HepG2 (cell line): ENCODE measurements around the gene POLR3F. TPM values are rescaled to one million over a fixed set of nuclear protein-coding genes. Genes with fewer than 3 reads are reported as not detected.

ENCODE experiments used
- HNRNPUL1 ChIP-seq: fragments of 200-400 bp; formaldehyde crosslinking; IDR thresholded peaks from 2 replicates; pipeline ENCODE4 v1.6.1; 2017; ENCODE audit warnings: low read depth, mild to moderate bottlenecking, low read length, moderate library complexity
- KDM5B ChIP-seq: sonication (generic); formaldehyde crosslinking; IDR thresholded peaks from 2 replicates; pipeline ENCODE4 v1.4.0; 2020; ENCODE audit warnings: missing genetic modification reagents, mild to moderate bottlenecking, borderline replicate concordance
- MATR3 ChIP-seq: sonication (generic); formaldehyde crosslinking; IDR thresholded peaks from 2 replicates; pipeline ENCODE4 v1.4.0; 2020; ENCODE audit warnings: missing genetic modification reagents
- MEIS1 ChIP-seq: sonication (generic); formaldehyde crosslinking; IDR thresholded peaks from 2 replicates; pipeline ENCODE4 v1.9.0; 2021; ENCODE audit warnings: mild to moderate bottlenecking, missing genetic modification reagents, moderate library complexity, borderline replicate concordance
- MTF1 ChIP-seq: sonication (generic); formaldehyde crosslinking; IDR thresholded peaks from 2 replicates; pipeline ENCODE4 v1.5.0; 2020; ENCODE audit warnings: missing genetic modification reagents
- RARA ChIP-seq: IDR thresholded peaks from 2 replicates; pipeline ENCODE4 v1.6.1; 2016; ENCODE audit warnings: missing genetic modification reagents, missing compliant biosample characterization
- SMYD3 ChIP-seq: sonication (generic); formaldehyde crosslinking; IDR thresholded peaks from 2 replicates; pipeline ENCODE4 v1.8.1; 2023; ENCODE audit warnings: mild to moderate bottlenecking, missing genetic modification reagents
- ZNF160 ChIP-seq: sonication (generic); formaldehyde crosslinking; IDR thresholded peaks from 2 replicates; pipeline ENCODE4 v1.8.0; 2022; ENCODE audit warnings: mild to moderate bottlenecking, inconsistent platforms, missing genetic modification reagents
- ZNF30 ChIP-seq: sonication (generic); formaldehyde crosslinking; IDR thresholded peaks from 2 replicates; pipeline ENCODE4 v1.5.0; 2020; ENCODE audit warnings: mild to moderate bottlenecking, missing genetic modification reagents
- ZNF562 ChIP-seq: sonication (generic); formaldehyde crosslinking; IDR thresholded peaks from 2 replicates; pipeline ENCODE4 v1.8.0; 2022; ENCODE audit warnings: missing genetic modification reagents, borderline replicate concordance
- ZNF564 ChIP-seq: sonication (generic); formaldehyde crosslinking; IDR thresholded peaks from 2 replicates; pipeline ENCODE4 v1.8.1; 2023; ENCODE audit warnings: mild to moderate bottlenecking, missing genetic modification reagents
- polyA plus RNA-seq, 8 experiments: library from polyadenylated mRNA; depleted of rRNA in 3 of 8; stranded (reverse) in 7 of 8; unstranded in 1 of 8; fragments of >200 nt; fragmentation: Illumina TruSeq in 4 of 8; extraction: Trizol in 4 of 8; gene quantifications; 2 replicates each; pipeline versions ENCODE4 v1.2.1 to v1.2.3, GENCODE V29; 2011 to 2016; ENCODE audit warnings: low read depth in 4 of 8, missing spikeins in 1 of 8, mixed read lengths in 1 of 8; ENCODE audit not compliant: insufficient read depth in 1 of 8
- total RNA-seq, 5 experiments: library from RNA; depleted of rRNA; stranded (reverse); fragments of >200 nt; fragmentation: Illumina TruSeq; extraction: Trizol; gene quantifications; 2 replicates each; pipeline ENCODE4 v1.2.3, GENCODE V29; 2016; ENCODE audit warnings: low read depth in 1 of 5
- TF ChIP-seq, protein P1 (sequence below): sonication (generic); formaldehyde crosslinking; IDR thresholded peaks from 2 replicates; pipeline ENCODE4 v1.5.1; 2020; ENCODE audit warnings: mild to moderate bottlenecking, missing genetic modification reagents, borderline replicate concordance
- TF ChIP-seq, protein P2 (sequence below): sonication (generic); formaldehyde crosslinking; IDR thresholded peaks from 2 replicates; pipeline ENCODE4 v1.5.0; 2020; ENCODE audit warnings: missing genetic modification reagents, mild to moderate bottlenecking, borderline replicate concordance
- TF ChIP-seq, protein P3 (sequence below): sonication (generic); formaldehyde crosslinking; IDR thresholded peaks from 2 replicates; pipeline ENCODE4 v1.4.0; 2020; ENCODE audit warnings: mild to moderate bottlenecking, missing genetic modification reagents, borderline replicate concordance

The POLR3F gene
- total and polyA plus RNA-seq, 2 of the 13 experiments (the other 11 are each of a cell fraction or from before 2014, with no cell fraction given) = 11.7 to 25.5 TPM

DNA sequence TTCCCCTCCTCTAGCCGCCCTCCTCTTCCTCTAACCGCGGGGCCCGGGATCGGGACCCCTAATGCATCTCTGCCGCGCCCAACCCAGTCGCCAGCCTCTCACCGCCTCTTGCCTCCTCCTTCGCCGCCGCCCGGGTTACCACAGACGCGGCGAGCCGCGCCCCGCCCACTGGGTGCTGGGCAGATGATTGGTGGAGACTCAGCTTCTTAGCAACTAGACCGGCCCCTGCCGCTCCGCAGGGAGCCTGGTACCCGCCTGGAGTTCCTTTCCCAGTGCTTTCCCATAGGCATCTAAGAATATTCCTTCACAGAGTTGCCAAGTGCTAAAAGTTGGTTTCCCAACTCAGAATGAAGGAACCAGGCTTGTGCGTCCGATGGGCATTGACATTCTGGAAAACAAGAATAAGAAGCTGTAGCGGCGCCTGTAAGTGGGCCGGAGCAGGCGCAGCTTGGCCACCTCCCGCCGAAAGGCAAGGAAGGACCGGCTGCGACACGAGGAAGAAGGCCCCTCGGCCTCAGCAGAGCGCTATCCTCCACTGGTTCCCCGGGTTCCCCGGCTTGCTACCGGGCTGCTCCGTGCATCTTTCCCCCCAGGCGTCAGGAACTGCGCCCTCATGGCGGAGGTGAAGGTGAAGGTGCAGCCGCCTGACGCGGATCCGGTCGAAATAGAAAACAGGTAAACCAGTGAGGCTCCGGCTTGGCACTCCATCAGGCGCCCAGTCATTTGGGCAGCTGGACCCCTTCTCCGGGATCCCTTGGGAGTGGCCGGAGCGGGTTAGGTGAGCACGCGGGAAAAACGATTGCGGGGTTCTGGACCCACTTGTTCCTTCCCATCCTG lies at the start of gene POLR3F, which contains the start of gene DZANK1 (continued):
- TF ChIP-seq, protein P1, sequence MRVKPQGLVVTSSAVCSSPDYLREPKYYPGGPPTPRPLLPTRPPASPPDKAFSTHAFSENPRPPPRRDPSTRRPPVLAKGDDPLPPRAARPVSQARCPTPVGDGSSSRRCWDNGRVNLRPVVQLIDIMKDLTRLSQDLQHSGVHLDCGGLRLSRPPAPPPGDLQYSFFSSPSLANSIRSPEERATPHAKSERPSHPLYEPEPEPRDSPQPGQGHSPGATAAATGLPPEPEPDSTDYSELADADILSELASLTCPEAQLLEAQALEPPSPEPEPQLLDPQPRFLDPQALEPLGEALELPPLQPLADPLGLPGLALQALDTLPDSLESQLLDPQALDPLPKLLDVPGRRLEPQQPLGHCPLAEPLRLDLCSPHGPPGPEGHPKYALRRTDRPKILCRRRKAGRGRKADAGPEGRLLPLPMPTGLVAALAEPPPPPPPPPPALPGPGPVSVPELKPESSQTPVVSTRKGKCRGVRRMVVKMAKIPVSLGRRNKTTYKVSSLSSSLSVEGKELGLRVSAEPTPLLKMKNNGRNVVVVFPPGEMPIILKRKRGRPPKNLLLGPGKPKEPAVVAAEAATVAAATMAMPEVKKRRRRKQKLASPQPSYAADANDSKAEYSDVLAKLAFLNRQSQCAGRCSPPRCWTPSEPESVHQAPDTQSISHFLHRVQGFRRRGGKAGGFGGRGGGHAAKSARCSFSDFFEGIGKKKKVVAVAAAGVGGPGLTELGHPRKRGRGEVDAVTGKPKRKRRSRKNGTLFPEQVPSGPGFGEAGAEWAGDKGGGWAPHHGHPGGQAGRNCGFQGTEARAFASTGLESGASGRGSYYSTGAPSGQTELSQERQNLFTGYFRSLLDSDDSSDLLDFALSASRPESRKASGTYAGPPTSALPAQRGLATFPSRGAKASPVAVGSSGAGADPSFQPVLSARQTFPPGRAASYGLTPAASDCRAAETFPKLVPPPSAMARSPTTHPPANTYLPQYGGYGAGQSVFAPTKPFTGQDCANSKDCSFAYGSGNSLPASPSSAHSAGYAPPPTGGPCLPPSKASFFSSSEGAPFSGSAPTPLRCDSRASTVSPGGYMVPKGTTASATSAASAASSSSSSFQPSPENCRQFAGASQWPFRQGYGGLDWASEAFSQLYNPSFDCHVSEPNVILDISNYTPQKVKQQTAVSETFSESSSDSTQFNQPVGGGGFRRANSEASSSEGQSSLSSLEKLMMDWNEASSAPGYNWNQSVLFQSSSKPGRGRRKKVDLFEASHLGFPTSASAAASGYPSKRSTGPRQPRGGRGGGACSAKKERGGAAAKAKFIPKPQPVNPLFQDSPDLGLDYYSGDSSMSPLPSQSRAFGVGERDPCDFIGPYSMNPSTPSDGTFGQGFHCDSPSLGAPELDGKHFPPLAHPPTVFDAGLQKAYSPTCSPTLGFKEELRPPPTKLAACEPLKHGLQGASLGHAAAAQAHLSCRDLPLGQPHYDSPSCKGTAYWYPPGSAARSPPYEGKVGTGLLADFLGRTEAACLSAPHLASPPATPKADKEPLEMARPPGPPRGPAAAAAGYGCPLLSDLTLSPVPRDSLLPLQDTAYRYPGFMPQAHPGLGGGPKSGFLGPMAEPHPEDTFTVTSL (CRISPR knock-in tag) = no peak; the same call in 1 of the 2 replicates
- TF ChIP-seq MTF1 (CRISPR knock-in tag) (peak; percentile 79; the same call in 1 of the 2 replicates), SMYD3 (CRISPR knock-in tag) (no peak), MATR3 (CRISPR knock-in tag) (no peak), ZNF160 (CRISPR knock-in tag) (peak; percentile 50; the same call in 1 of the 2 replicates), HNRNPUL1 (no peak), MEIS1 (peak; percentile 89; the same call in 1 of the 2 replicates), KDM5B (CRISPR knock-in tag) (peak; percentile 86; the same call in 1 of the 2 replicates), ZNF562 (CRISPR knock-in tag) (no peak), ZNF564 (CRISPR knock-in tag) (0 out of 2 replicates have a peak, but pooled peaks have one; percentile 42), RARA (peak; percentile 5; the same call in 1 of the 2 replicates), ZNF30 (CRISPR knock-in tag) (no peak; the same call in 1 of the 2 replicates)
- TF ChIP-seq, protein P2, sequence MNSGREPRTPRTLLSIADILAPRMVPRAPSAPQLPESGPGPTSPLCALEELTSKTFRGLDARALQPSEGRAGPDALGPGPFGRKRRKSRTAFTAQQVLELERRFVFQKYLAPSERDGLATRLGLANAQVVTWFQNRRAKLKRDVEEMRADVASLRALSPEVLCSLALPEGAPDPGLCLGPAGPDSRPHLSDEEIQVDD (CRISPR knock-in tag) = 0 out of 2 replicates have a peak, but pooled peaks have one; percentile 1
- TF ChIP-seq, protein P3, sequence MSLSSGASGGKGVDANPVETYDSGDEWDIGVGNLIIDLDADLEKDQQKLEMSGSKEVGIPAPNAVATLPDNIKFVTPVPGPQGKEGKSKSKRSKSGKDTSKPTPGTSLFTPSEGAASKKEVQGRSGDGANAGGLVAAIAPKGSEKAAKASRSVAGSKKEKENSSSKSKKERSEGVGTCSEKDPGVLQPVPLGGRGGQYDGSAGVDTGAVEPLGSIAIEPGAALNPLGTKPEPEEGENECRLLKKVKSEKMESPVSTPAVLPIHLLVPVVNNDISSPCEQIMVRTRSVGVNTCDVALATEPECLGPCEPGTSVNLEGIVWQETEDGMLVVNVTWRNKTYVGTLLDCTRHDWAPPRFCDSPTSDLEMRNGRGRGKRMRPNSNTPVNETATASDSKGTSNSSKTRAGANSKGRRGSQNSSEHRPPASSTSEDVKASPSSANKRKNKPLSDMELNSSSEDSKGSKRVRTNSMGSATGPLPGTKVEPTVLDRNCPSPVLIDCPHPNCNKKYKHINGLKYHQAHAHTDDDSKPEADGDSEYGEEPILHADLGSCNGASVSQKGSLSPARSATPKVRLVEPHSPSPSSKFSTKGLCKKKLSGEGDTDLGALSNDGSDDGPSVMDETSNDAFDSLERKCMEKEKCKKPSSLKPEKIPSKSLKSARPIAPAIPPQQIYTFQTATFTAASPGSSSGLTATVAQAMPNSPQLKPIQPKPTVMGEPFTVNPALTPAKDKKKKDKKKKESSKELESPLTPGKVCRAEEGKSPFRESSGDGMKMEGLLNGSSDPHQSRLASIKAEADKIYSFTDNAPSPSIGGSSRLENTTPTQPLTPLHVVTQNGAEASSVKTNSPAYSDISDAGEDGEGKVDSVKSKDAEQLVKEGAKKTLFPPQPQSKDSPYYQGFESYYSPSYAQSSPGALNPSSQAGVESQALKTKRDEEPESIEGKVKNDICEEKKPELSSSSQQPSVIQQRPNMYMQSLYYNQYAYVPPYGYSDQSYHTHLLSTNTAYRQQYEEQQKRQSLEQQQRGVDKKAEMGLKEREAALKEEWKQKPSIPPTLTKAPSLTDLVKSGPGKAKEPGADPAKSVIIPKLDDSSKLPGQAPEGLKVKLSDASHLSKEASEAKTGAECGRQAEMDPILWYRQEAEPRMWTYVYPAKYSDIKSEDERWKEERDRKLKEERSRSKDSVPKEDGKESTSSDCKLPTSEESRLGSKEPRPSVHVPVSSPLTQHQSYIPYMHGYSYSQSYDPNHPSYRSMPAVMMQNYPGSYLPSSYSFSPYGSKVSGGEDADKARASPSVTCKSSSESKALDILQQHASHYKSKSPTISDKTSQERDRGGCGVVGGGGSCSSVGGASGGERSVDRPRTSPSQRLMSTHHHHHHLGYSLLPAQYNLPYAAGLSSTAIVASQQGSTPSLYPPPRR = no peak
